LNCaP clone FGC (cell line): ENCODE measurements around the gene FBXO41.

Experiments used
- DNase-seq: peaks from one replicate; pipeline ENCODE4 v3.0.0-alpha.2; 2011; ENCODE audit warnings: low read depth
- H3K4me3 ChIP-seq: 2 replicates; pipeline ENCODE4 v1.5.1; 2011; ENCODE audit warnings: mild to moderate bottlenecking, low read depth, low read length, control low read depth
- CTCF ChIP-seq: IDR thresholded peaks from 2 replicates; pipeline ENCODE4 v1.5.1; 2012; ENCODE audit warnings: mild to moderate bottlenecking; ENCODE audit not compliant: control insufficient read depth, insufficient read depth; ENCODE audit errors: extremely low read depth

The FBXO41 gene

GRCh38 chr2:73253901-73254300, 30.4 kb downstream of the FBXO41 start:
- no peak for DNase-seq
- no peak for TF ChIP-seq CTCF

DNA sequence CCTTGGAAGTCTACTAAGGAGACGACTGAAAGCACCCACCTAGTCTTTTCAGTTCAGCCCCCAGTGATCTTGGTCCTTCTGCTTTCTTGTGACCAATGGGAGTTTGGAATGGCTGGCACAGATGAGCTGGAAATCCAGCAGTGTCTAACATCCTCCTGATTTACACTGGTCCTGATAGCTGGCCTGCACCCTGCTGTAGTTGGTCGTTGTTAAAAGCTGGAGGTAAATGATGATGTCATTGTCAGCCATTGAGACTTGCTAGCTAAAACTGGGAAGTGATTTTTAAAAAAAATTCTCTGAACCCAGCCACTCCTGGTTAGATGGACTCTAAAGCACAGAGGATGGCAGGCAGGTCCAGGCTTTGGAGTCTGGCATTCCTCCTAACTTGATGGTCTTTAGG, 30.9 kb downstream of the FBXO41 start:
- no peak for DNase-seq
- no peak for TF ChIP-seq CTCF

More at GRCh38 chr2:73253901-73254300, 30.4 kb downstream of the FBXO41 start:
- H3K4me3 ChIP-seq: no peak overlapping the region

GRCh38 chr2:73252238-73253027, 31.8 kb downstream of the FBXO41 start:
- TF ChIP-seq CTCF: no peak

More for the DNA sequence above, 30.9 kb downstream of the FBXO41 start:
- no peak overlapping the region for H3K4me3 ChIP-seq

GRCh38 chr2:73250872-73251846, 33.1 kb downstream of the FBXO41 start:
- DNase-seq: no peak
- H3K4me3 ChIP-seq: no peak overlapping the region
- TF ChIP-seq CTCF: no peak

More at GRCh38 chr2:73252238-73253027, 31.8 kb downstream of the FBXO41 start:
- DNase-seq: no peak
- no peak overlapping the region for H3K4me3 ChIP-seq

GRCh38 chr2:73249636-73250035, 34.6 kb downstream of the FBXO41 start:
- TF ChIP-seq CTCF: no peak
- DNase-seq: no peak
- H3K4me3 ChIP-seq: no peak overlapping the region

- no peak for TF ChIP-seq CTCF
- H3K4me3 ChIP-seq: no peak overlapping the region
- DNase-seq: no peak
These were observed 37.4 kb downstream of the FBXO41 start for GRCh38 chr2:73246850-73247249.
